Endothelial cell of umbilical vein (primary cell): Measurements from ENCODE around the gene NAPA. TPM values are rescaled to one million over a fixed set of nuclear protein-coding genes. Genes with fewer than 3 reads are reported as not detected.

ENCODE experiments used
- BruUV-seq: library from RNA; stranded (reverse); fragments of 400-500 nt; replicated peaks from 2 replicates; lab custom pipeline; 2021; lab: Mats Ljungman, UMichigan
- CTCF ChIA-PET: fragments of 300-600, 350-600 bp; sonication (Branson Sonifier 250); formaldehyde crosslinking; loops from one replicate; lab custom pipeline; 2021; ENCODE audit warnings: antibody characterized with exemption, inconsistent platforms; lab: Charles Lee
- POLR2A ChIA-PET: fragments of 300-600, 350-600 bp; sonication (Branson Sonifier 250); formaldehyde crosslinking; loops from one replicate; lab custom pipeline; 2021; ENCODE audit warnings: antibody characterized with exemption, inconsistent platforms; lab: Charles Lee
- DNase-seq: peaks from one replicate; pipeline ENCODE4 v3.0.0-alpha.2; 2011; ENCODE audit warnings: low read depth, low spot score
- FAIRE-seq: peaks from 2 replicates; lab custom pipeline; 2011; peaks lifted over from hg19 to GRCh38; lab: Jason Lieb, UNC
- H2AFZ ChIP-seq: 2 replicates; pipeline ENCODE4 v1.6.0; 2012; ENCODE audit warnings: low read depth, low read length, control low read depth, inconsistent platforms
- H3K27ac ChIP-seq: 2 replicates; pipeline ENCODE4 v1.5.1; 2011; ENCODE audit warnings: low read depth, mild to moderate bottlenecking, control low read depth, low read length, moderate library complexity; ENCODE audit not compliant: insufficient read depth
- H3K27me3 ChIP-seq, 2 experiments: 2 replicates each; pipeline versions ENCODE4 v1.6.0 to v1.6.1; 2011; ENCODE audit warnings: low read length in 2 of 2, mixed read lengths in 1 of 2; ENCODE audit not compliant: control insufficient read depth in 2 of 2, insufficient read depth in 2 of 2
- H3K36me3 ChIP-seq, 2 experiments: 2 replicates in 1 of 2; 3 replicates in 1 of 2; pipeline ENCODE4 v1.5.1; 2011; ENCODE audit warnings: low read length in 2 of 2, mild to moderate bottlenecking in 1 of 2, moderate library complexity in 1 of 2; ENCODE audit not compliant: control insufficient read depth in 2 of 2, insufficient read depth in 2 of 2; ENCODE audit errors: extremely low read depth in 1 of 2
- H3K4me1 ChIP-seq: 3 replicates; pipeline ENCODE4 v1.5.1; 2011; ENCODE audit warnings: mild to moderate bottlenecking, low read length; ENCODE audit not compliant: control insufficient read depth, insufficient read depth; ENCODE audit errors: extremely low read depth
- H3K4me2 ChIP-seq: 2 replicates; pipeline ENCODE4 v1.6.1; 2011; ENCODE audit warnings: low read length, control low read depth, mixed read lengths; ENCODE audit not compliant: insufficient read depth
- H3K4me3 ChIP-seq, 3 experiments: fragments of 200-600 bp in 1 of 3; sonication (generic), shearing (Covaris generic) in 1 of 3; replicated peaks in 1 of 3; 2 replicates each; pipeline ENCODE4 v1.5.1; 2011 to 2016; ENCODE audit warnings: control low read depth in 3 of 3, low read length in 3 of 3, mild to moderate bottlenecking in 2 of 3, inconsistent platforms in 1 of 3, low read depth in 1 of 3, moderate library complexity in 1 of 3; ENCODE audit not compliant: insufficient read depth in 1 of 3
- H3K79me2 ChIP-seq: 2 replicates; pipeline ENCODE4 v1.6.0; 2012; ENCODE audit warnings: low read length, inconsistent platforms; ENCODE audit not compliant: control insufficient read depth, insufficient read depth
- H3K9ac ChIP-seq: replicated peaks from 2 replicates; pipeline ENCODE3; 2011; ENCODE audit warnings: low read length, control low read depth; ENCODE audit not compliant: insufficient read depth; ENCODE audit errors: extremely low read depth
- H3K9me1 ChIP-seq: replicated peaks from 3 replicates; pipeline ENCODE4 v1.6.0; 2011; ENCODE audit warnings: mild to moderate bottlenecking, low read length; ENCODE audit not compliant: control insufficient read depth, insufficient read depth; ENCODE audit errors: extremely low read depth
- H3K9me3 ChIP-seq: replicated peaks from 2 replicates; pipeline ENCODE4 v1.5.1; 2012; ENCODE audit warnings: low read length, inconsistent platforms; ENCODE audit not compliant: control insufficient read depth, insufficient read depth
- H4K20me1 ChIP-seq: replicated peaks from 2 replicates; pipeline ENCODE3; 2011; ENCODE audit warnings: mild to moderate bottlenecking, low read length; ENCODE audit not compliant: control insufficient read depth, insufficient read depth; ENCODE audit errors: extremely low read depth
- EZH2 ChIP-seq: IDR thresholded peaks from 2 replicates; pipeline ENCODE4 v1.6.1; 2012; ENCODE audit warnings: borderline replicate concordance, low read depth, mild to moderate bottlenecking, moderate library complexity, low read length, inconsistent platforms; ENCODE audit not compliant: severe bottlenecking
- FOS ChIP-seq: IDR thresholded peaks from 2 replicates; pipeline ENCODE4 v1.6.1; 2011; ENCODE audit warnings: mild to moderate bottlenecking, low read length, moderate library complexity, borderline replicate concordance; ENCODE audit not compliant: insufficient read depth
- GATA2 ChIP-seq: IDR thresholded peaks from 2 replicates; pipeline ENCODE4 v1.7.0; 2011; ENCODE audit warnings: low read depth, mild to moderate bottlenecking, moderate library complexity, mixed read lengths, low read length; ENCODE audit not compliant: insufficient read length, insufficient read depth
- JUN ChIP-seq: IDR thresholded peaks from 2 replicates; pipeline ENCODE4 v1.6.1; 2011; ENCODE audit warnings: borderline replicate concordance, low read depth; ENCODE audit not compliant: insufficient read length, insufficient read depth
- MYC ChIP-seq: IDR thresholded peaks from one replicate; pipeline ENCODE4 v1.6.1; 2011; ENCODE audit warnings: mild to moderate bottlenecking, low read depth, low read length
- POLR2A ChIP-seq: IDR thresholded peaks from 2 replicates; pipeline ENCODE4 v1.6.1; 2012; ENCODE audit warnings: low read depth, mild to moderate bottlenecking, control low read depth, low read length
- POLR2AphosphoS5 ChIP-seq: IDR thresholded peaks from 2 replicates; pipeline ENCODE4 v1.6.1; 2012; ENCODE audit warnings: low read depth, mild to moderate bottlenecking, control low read depth, low read length, moderate library complexity; ENCODE audit not compliant: insufficient read depth
- dilution Hi-C: fragments of 300-500 bp; cut with MboI; formaldehyde crosslinking; loops from one replicate; pipeline ENCODE4 v1.15.0; 2019; ENCODE audit warnings: low sequenced_read_pairs; ENCODE audit not compliant: extremely low pct_ligation_motif_present
- intact Hi-C: fragments of 100-400 bp; cut with micrococcal nuclease; formaldehyde crosslinking; loops from one replicate; pipeline ENCODE4 v1.10.0; 2022
- polyA plus RNA-seq, 4 experiments: library from polyadenylated mRNA; depleted of rRNA in 3 of 4; stranded (reverse) in 3 of 4; unstranded in 1 of 4; fragments of >200 nt; gene quantifications; 2 replicates each; pipeline versions ENCODE4 v1.2.1 to v1.2.3, GENCODE V29; 2011 to 2012; ENCODE audit warnings: missing spikeins in 1 of 4
- total RNA-seq: library from RNA; stranded (reverse); gene quantifications from 2 replicates; pipeline ENCODE4 v1.2.3, GENCODE V29; 2021
- TF ChIP-seq, protein P1 (sequence below), 2 donors: IDR thresholded peaks; 1 replicate in 1 of 2; 2 replicates in 1 of 2; pipeline ENCODE4 v1.5.1; 2011; ENCODE audit warnings: low read length in 2 of 2, mild to moderate bottlenecking in 2 of 2, moderate library complexity in 2 of 2, control low read depth in 1 of 2, inconsistent platforms in 1 of 2, low read depth in 1 of 2; ENCODE audit not compliant: insufficient read depth in 1 of 2; ENCODE audit errors: extremely low read depth in 1 of 2
- TF ChIP-seq, protein P2 (sequence below): IDR thresholded peaks from 2 replicates; pipeline ENCODE4 v1.6.1; 2011; ENCODE audit not compliant: insufficient read depth, insufficient read length

NAPA gene
- total and polyA plus RNA-seq, 2 donors (not counting 3 experiments of a cell fraction or from before 2014, with no cell fraction given): 107 to 154 TPM

DNA sequence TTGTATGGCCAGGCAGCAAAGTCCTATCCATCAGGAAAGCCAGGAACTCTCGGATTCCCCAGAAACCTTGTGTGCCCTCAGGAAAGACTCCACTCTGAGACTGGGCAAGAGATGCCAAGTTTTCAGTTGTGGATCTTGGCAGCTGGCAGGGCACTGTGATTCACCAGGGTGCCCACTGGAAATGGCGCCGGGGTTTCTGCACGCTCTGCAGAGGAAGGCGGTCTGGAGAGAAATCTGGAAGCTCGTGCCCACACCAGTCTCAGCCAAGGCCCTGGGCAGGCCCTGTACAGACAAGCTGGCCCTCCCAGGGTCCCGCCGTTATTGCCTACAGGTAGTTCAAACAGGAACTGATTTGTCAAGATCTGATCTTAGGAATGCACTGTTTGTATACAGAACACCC is 4.9 kb downstream of the NAPA start:
- Histone ChIP-seq H3K9me1 (no peaks in the 10 kb centered on the region), H3K4me1 (peaks cover 28% of the 10 kb centered on the region), H2AFZ (no peak overlapping the region), H3K36me3 (peaks cover 0 to under 1% of the 10 kb centered on the region in 2 experiments), H3K79me2 (peaks cover 73% of the 10 kb centered on the region), H3K9ac (no peak overlapping the region), H3K4me3 (no peak overlapping the region), H3K9me3 (no peaks in the 10 kb centered on the region), H3K27ac (no peak overlapping the region), H3K27me3 (no peaks in the 10 kb centered on the region), H3K4me2 (peak overlapping the region; percentile 11), H4K20me1 (no peaks in the 10 kb centered on the region)
- no TSS peak for BruUV-seq
- dilution Hi-C loops (no loop called here), intact Hi-C loops (no loop called here)
- DNase-seq: peak; percentile 60
- CTCF ChIA-PET: interaction anchor here (0.7 to 2.1 kb wide), 8 partner anchors 9 to 197 kb away, joined by 3 to 8 read pairs (median 4); partner anchors contain the start of gene KPTN
- TF ChIP-seq, protein P1, sequence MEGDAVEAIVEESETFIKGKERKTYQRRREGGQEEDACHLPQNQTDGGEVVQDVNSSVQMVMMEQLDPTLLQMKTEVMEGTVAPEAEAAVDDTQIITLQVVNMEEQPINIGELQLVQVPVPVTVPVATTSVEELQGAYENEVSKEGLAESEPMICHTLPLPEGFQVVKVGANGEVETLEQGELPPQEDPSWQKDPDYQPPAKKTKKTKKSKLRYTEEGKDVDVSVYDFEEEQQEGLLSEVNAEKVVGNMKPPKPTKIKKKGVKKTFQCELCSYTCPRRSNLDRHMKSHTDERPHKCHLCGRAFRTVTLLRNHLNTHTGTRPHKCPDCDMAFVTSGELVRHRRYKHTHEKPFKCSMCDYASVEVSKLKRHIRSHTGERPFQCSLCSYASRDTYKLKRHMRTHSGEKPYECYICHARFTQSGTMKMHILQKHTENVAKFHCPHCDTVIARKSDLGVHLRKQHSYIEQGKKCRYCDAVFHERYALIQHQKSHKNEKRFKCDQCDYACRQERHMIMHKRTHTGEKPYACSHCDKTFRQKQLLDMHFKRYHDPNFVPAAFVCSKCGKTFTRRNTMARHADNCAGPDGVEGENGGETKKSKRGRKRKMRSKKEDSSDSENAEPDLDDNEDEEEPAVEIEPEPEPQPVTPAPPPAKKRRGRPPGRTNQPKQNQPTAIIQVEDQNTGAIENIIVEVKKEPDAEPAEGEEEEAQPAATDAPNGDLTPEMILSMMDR (IDR thresholded peaks at IDR 0.05; ENCODE audit: extremely low read depth in 1 of 2, insufficient read depth in 1 of 2, low read depth in 1 of 2, low read length in 2 of 2): no peak
- TF ChIP-seq MYC: no peak
- no peak for TF ChIP-seq FOS
- TF ChIP-seq, protein P2, sequence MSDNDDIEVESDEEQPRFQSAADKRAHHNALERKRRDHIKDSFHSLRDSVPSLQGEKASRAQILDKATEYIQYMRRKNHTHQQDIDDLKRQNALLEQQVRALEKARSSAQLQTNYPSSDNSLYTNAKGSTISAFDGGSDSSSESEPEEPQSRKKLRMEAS: no peak
- no peak for TF ChIP-seq POLR2AphosphoS5
- no peak for TF ChIP-seq EZH2
- no peak for TF ChIP-seq JUN
- TF ChIP-seq POLR2A: no peak
- no peak for TF ChIP-seq GATA2
- POLR2A ChIA-PET: no interaction called here
- peak; percentile 80 for FAIRE-seq
